ENCODE data around the gene ZMYND10.

Gene ZMYND10

GRCh38 chr3:50296721-50297383, 48.7 kb downstream of the ZMYND10 start:
- no peaks in the 10 kb centered on the region for H3K27me3 ChIP-seq (ENCODE audit: control insufficient read depth, insufficient read depth, low read length)
- H3K9ac ChIP-seq (ENCODE audit: low read depth, low read length), result no peak overlapping the region
- peaks cover 28% of the 10 kb centered on the region for H3K4me1 ChIP-seq (ENCODE audit: control insufficient read depth, insufficient read depth, low read length)
- no peak overlapping the region for H3K4me2 ChIP-seq (ENCODE audit: low read length)
- H3K9me3 ChIP-seq (replicated peaks; ENCODE audit: low read length), result no peaks in the 10 kb centered on the region
- no peaks in the 10 kb centered on the region for H3K36me3 ChIP-seq (ENCODE audit: insufficient read depth, low read length)
- no peak overlapping the region for H3K4me3 ChIP-seq (ENCODE audit: low read length)

- Histone ChIP-seq H3K4me3 (ENCODE audit: low read length) (no peak overlapping the region), H3K9me3 (replicated peaks; ENCODE audit: low read length) (no peaks in the 10 kb centered on the region), H3K9ac (ENCODE audit: low read depth, low read length) (no peak overlapping the region), H3K27me3 (ENCODE audit: control insufficient read depth, insufficient read depth, low read length) (no peaks in the 10 kb centered on the region), H3K36me3 (ENCODE audit: insufficient read depth, low read length) (no peaks in the 10 kb centered on the region), H3K4me1 (ENCODE audit: control insufficient read depth, insufficient read depth, low read length) (peaks cover 28% of the 10 kb centered on the region), H3K4me2 (ENCODE audit: low read length) (no peak overlapping the region)
Measured at GRCh38 chr3:50295553-50296431, 49.7 kb downstream of the ZMYND10 start.

GRCh38 chr3:50294492-50295403, 50.8 kb downstream of the ZMYND10 start:
- Histone ChIP-seq H3K9ac (ENCODE audit: low read depth, low read length) (no peak overlapping the region), H3K36me3 (ENCODE audit: insufficient read depth, low read length) (peaks cover 7% of the 10 kb centered on the region), H3K27me3 (ENCODE audit: control insufficient read depth, insufficient read depth, low read length) (no peaks in the 10 kb centered on the region), H3K4me2 (ENCODE audit: low read length) (no peak overlapping the region), H3K4me3 (ENCODE audit: low read length) (no peak overlapping the region), H3K4me1 (ENCODE audit: control insufficient read depth, insufficient read depth, low read length) (peaks cover 18% of the 10 kb centered on the region), H3K9me3 (replicated peaks; ENCODE audit: low read length) (no peaks in the 10 kb centered on the region)

- H3K4me2 ChIP-seq (ENCODE audit: low read length), result no peak overlapping the region
- H3K9me3 ChIP-seq (replicated peaks; ENCODE audit: low read length), result no peaks in the 10 kb centered on the region
- H3K4me1 ChIP-seq (ENCODE audit: control insufficient read depth, insufficient read depth, low read length), result peaks cover 17% of the 10 kb centered on the region
- H3K9ac ChIP-seq (ENCODE audit: low read depth, low read length), result no peak overlapping the region
- peaks cover 13% of the 10 kb centered on the region for H3K36me3 ChIP-seq (ENCODE audit: insufficient read depth, low read length)
- H3K27me3 ChIP-seq (ENCODE audit: control insufficient read depth, insufficient read depth, low read length), result no peaks in the 10 kb centered on the region
- H3K4me3 ChIP-seq (ENCODE audit: low read length), result no peak overlapping the region
Measured at GRCh38 chr3:50294089-50294488, 51.4 kb downstream of the ZMYND10 start.

DNA sequence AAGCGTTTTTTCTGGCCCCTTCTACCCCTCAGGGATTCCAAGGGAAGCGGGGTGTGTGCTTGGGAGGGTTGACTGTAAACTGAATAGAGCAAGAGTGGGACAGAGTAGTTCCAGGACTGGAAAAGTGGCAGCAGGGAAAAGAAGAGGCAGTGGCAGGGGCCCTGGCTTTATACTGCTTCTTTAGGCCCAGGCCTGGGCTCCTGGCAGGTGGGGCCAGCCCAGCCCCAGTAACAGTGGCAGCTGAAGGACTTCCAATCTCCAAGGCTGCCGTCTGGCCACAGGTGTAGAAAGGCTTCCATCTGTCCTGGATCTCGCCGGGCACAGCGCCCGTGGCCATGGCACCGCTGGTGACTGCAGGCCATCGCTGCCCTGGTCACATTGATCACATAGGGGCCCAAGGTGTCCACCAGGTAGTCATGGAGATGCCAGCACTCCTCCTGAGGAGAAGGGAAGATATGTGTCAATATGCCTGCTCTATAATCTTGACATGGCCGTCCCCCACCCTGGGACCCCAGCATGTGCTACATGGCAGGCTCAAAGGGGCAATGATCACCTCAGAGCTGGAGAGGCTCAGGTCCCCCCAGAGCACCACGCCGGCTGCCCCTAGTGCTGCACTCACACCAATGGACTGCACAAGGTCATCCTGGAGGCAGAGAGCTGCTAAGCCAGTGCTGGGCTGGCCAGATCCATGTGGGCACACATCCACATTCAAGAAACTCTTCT, 52.3 kb downstream of the ZMYND10 start:
- Histone ChIP-seq H3K36me3 (ENCODE audit: insufficient read depth, low read length) (peaks cover 19% of the 10 kb centered on the region), H3K9me3 (replicated peaks; ENCODE audit: low read length) (no peaks in the 10 kb centered on the region), H3K9ac (ENCODE audit: low read depth, low read length) (peak overlapping the region; percentile 66), H3K4me1 (ENCODE audit: control insufficient read depth, insufficient read depth, low read length) (peaks cover 9% of the 10 kb centered on the region), H3K4me3 (ENCODE audit: low read length) (peak overlapping the region; percentile 66), H3K4me2 (ENCODE audit: low read length) (peak overlapping the region; percentile 86), H3K27me3 (ENCODE audit: control insufficient read depth, insufficient read depth, low read length) (no peaks in the 10 kb centered on the region)

- Histone ChIP-seq H3K36me3 (ENCODE audit: insufficient read depth, low read length) (peaks cover 27% of the 10 kb centered on the region), H3K4me2 (ENCODE audit: low read length) (peak within 1 kb of the TSS; percentile 91), H3K9ac (ENCODE audit: low read depth, low read length) (peak within 1 kb of the TSS; percentile 88), H3K9me3 (replicated peaks; ENCODE audit: low read length) (no peaks in the 10 kb centered on the region), H3K4me1 (ENCODE audit: control insufficient read depth, insufficient read depth, low read length) (peaks cover 6% of the 10 kb centered on the region), H3K27me3 (ENCODE audit: control insufficient read depth, insufficient read depth, low read length) (no peaks in the 10 kb centered on the region), H3K4me3 (ENCODE audit: low read length) (peak within 1 kb of the TSS; percentile 85)
Measured at GRCh38 chr3:50292159-50293078, 53.1 kb downstream of the ZMYND10 start, which contains the start of gene IFRD2. IFRD2 (minus strand) TSS chr3:50292429; CDS start chr3:50292274, 155 bp downstream.

Data from skeletal muscle satellite cell (primary cell).